NCI-H2029 treated with DMSO at 0.1 percent for 48 hours (cell line): ENCODE results near the gene LSM3.

Experiments used
- DNase-seq: peaks from one replicate; lab custom pipeline; 2025; lab: John Stamatoyannopoulos, UW

LSM3 gene

DNA sequence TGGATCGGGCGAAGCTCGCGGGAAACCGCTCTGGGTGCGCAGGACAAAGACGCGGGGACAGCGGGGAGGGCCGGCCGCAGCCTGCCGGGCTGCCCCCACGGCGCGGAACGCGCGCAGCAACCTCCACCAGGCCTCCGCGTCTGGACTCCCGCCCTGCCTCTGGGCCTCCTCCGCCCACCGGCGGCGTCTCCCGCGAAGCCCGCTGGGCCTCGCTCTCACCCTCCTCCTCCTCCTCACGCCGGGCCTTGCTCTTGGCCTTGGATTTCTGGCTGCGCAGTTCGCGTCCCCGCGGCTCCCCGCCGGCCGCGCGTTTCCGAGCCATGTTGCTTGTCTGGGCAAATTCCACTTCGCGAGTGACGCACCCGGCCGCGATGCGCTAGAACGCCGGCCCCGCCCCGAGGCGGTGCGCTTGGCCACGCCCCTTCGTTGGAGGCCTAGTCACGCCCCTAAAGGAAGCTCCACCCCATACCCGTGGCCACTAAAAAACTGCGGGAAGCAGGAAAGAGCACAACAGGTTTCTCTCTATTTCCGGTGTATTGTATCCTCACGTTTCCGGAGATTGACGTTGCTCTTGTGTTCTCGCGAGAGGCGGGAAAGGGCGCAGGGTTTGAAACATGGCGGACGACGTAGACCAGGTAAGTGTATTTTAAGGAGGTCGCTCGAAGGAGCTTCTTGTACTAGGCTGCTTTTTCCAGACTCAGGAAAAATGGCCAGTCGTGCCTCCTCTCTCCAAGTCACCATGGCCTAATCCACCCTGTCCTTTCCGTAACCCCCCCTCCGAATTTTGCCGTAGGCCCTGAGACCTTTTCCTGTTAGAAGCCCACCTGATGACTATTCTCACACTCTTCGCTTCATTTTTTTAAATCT, at the start of gene LSM3, which contains the start of gene XPC:
Gene LSM3 (plus strand): TSS at position 571 of the 867 bp plus-strand sequence. CDS start 44 bp downstream, at position 615.
Gene XPC (minus strand): TSS at position 355 of the 867 bp plus-strand sequence. CDS start 33 bp downstream, at position 322.
- peak; percentile 99 for DNase-seq

GRCh38 chr3:14129296-14129695, 49.3 kb upstream of the LSM3 start:
- no peak for DNase-seq

DNA sequence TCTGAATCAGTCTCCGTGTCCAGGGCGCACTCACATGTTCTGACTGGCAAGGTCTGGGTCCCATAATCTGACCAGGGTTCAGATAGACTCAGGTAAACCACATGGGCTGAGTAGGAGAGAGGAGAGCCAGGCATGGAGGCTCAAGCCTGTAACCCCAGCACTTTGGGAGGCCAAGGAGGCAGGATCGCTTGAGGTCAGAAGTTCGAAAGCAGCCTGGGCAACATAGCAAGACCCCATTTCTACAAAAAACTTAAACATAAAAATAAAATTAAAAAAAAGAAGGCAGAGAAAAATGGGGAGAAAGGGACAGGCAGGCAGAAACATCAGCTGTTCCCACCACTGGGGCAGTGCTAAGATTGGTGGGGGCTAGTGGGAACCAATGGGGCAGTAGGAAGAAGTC, 48.4 kb upstream of the LSM3 start:
- DNase-seq, result no peak

DNA sequence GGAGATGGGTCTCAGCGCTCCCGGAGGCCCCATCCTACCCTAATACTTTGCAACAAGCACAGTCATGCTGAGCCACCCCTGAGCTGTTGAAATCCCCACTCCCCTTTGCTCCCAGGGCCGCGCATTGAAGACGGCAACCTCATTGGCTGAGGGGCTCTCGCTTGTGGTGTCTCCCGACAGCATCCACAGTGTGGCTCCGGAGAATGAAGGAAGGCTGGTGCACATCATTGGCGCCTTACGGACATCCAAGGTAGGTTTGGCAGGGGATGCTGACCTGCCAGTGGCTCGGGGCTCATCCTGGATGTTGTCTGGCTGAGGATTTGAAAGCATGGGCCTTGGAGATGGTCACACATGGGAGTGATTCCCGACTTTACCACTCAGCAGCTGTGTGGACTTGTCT, 47.9 kb upstream of the LSM3 start:
- no peak for DNase-seq

- no peak for DNase-seq
Observed at GRCh38 chr3:14131134-14131533, 47.5 kb upstream of the LSM3 start.

- DNase-seq, result no peak
Observed at GRCh38 chr3:14132120-14132519, 46.5 kb upstream of the LSM3 start.

DNA sequence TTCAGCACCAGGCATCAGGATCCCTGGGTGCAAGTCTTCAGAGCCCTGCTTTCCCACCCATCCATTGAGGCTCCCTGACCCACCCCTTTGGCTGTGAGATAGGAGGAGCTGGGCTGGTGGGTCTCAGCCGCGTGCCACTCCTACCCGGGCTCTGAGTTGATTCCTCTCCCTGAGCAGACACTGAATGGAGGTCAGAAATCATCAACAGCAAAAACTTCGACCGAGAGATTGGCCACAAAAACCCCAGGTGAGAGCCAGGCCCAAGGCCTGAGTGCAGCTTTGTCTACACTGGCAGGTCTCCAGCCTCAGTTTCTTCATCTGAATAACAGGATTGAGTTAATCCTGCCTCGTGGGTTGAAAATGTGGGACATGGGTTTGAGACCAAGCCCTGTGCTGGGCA, 45.9 kb upstream of the LSM3 start:
- no peak for DNase-seq

DNA sequence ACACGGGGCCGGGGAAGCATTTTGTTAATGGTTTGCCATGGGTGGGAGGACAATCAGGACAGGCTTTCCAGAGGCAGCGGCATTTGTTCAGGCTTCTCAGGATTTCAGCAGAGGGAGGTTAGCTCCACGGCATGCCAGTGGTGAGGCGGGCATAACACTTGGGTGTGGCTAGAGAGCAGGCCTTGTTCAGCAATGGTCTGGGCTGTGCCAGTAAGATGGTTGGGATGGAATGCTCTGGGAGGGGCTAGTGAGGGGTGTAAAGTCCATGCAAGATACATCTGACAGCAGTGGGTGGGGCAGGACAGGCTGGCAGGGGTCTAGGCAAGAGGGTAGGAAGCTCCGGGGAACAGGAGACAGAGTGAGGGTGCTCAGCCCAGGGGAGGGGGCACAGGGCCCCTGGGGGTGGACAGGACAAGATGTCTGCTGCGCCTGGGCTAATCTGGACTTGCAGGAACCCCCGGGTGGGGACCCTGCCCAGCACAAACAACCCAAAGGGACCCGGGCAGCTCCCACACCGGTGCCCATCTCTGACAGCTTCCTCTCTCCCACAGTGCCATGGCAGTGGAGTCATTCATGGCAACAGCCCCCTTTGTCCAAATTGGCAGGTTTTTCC, 45.3 kb upstream of the LSM3 start:
- no peak for DNase-seq

GRCh38 chr3:14133876-14134275, 44.7 kb upstream of the LSM3 start:
- no peak for DNase-seq

DNA sequence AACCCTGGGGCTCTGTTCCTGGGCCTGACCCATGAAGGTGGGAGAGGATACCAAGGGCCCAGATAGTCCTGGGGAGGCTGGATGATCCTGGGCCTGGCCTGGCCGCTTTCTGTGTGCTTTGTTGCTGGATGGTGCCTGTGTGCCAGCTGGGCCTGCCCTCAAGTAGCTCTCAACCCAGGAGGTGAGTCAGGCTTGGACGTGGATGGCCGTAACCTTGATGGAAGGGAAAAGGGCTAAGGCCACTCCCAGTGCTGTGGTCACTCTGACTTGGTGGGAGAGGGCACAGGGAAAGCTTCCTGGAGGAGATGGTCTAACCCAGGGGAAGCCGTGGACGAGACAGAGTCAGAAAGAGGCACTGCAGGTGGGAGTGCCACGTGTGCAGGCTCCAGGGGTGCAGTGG, 44.3 kb upstream of the LSM3 start:
- DNase-seq, result no peak

DNA sequence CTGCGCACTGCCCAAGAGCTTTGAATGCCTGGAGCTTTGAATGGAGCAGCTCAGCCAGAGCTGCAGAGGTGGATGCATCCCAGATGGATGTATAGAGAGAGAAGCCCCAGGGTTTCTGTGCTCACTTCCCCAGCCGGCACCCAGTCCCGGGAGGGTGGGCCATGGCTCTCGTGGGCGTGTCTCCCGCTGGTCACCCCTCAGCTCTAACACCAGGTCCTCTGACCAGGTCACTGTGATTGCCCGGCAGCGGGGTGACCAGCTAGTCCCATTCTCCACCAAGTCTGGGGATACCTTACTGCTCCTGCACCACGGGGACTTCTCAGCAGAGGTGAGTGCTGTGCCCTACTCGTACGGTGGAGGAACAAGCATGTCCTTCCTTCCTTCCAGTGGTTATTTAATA, 43.0 kb upstream of the LSM3 start:
- DNase-seq, result no peak

- DNase-seq, result no peak
Observed at GRCh38 chr3:14137004-14137403, 41.6 kb upstream of the LSM3 start.

DNA sequence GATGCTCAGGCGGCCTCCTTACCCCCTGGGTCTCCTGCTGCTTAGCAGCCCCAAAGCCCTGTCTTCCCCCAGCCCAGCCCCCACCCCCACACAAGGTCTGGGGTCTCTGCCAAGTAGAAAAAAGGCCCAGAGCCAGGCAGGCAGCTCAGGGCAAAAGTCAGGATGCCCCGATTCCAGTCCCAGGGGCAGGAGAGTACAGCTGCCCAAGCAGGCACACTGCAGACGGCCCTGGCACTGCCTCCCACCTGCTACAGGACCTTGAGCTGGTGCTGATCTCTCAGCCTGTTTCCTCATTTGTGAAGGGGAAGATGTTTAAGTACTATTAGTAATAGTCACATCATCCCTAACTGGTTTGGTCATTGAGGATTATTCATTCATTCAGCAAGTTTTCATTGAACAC, 41.2 kb upstream of the LSM3 start:
- no peak for DNase-seq

DNA sequence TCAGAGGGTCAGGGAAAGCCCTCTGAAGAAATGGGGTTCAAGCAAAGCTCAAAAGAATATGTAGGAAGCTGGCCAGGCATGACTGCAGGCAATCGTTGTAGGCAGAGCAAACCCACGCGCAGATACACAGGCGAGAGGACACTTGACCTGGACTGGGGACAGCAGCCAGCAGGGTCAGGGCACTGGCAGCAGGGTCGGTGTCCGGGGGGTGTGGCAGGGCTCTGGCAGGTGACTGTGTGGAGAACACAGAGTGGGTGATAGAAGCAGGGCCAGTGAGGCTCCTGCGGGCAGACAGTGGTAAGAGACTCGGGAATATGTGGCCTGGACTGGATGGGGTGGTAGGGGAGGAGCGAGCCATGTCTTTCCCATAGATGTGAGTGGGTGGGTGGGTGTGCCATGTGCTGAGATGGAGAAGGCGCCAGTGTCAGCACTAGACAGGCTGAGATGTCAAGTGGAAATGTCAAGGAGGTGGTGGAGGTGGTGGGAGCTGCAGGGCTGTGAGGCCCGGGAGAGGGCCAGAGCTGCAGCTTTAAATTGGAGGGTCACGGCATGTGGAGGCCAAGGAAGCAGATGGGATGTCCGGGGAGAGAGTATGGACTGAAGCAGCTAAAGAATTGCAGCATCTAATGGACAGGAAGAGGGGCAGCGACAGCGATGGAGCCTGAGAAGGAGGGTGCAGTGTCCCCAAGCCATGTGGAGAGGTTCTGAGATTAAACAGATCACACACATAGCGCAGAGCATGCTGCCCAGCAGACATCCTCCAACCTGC, 40.3 kb upstream of the LSM3 start:
- DNase-seq, result no peak

GRCh38 chr3:14138878-14139655, 39.5 kb upstream of the LSM3 start:
- no peak for DNase-seq

GRCh38 chr3:14139771-14140170, 38.8 kb upstream of the LSM3 start:
- DNase-seq, result no peak

GRCh38 chr3:14140668-14141067, 37.9 kb upstream of the LSM3 start:
- no peak for DNase-seq

DNA sequence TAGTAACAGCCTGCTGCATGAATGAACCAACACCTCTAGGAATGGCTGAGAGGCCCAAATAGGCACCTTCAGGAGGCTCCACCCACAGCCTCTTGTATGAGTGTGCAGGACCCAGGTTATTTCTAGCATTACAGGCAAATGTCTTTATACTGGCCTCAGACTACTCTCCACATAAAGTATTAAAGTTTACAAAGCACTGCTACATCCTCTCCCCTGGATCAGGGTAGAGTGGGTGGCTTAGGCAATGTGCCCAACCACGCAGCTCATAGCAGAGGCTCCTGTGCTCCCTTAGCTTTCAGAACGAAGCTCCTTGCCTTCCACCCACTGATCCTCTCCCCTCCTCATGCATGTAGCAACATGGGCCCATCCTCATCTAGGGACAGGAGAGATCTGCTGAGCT, 37.5 kb upstream of the LSM3 start:
- peak; percentile 43 for DNase-seq

- DNase-seq, result no peak
Observed at GRCh38 chr3:14141602-14142341, 36.8 kb upstream of the LSM3 start.

DNA sequence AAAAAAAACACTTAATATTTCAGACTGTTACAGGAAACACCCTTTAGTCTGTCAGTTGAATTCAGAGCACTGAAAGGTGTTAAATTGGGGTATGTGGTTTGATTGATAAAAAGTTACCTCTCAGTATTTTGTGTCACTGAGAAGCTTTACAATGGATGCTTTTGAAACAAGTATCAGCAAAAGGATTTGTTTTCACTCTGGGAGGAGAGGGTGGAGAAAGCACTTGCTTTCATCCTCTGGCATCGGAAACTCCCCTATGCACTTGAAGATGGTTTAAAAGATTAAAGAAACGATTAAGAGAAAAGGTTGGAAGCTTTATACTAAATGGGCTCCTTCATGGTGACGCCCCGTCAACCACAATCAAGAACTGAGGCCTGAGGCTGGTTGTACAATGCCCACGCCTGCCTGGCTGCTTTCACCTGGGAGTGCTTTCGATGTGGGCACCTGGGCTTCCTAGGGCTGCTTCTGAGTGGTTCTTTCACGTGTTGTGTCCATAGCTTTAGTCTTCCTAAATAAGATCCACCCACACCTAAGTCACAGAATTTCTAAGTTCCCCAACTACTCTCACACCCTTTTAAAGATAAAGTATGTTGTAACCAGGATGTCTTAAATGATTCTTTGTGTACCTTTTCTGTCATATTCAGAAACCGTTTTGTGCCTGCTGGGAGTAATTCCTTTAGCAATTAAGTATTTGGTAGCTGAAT, 35.9 kb upstream of the LSM3 start:
- no peak for DNase-seq
